ENCODE measurements around the gene SLC13A5. TPM values are rescaled to one million over a fixed set of nuclear protein-coding genes. Genes with fewer than 3 reads are reported as not detected.
"Not testable (repeated sequence)": the region's sequence is repeated elsewhere in the genome, so short reads cannot be mapped to it uniquely, and the experiment has no call there.

Gene SLC13A5
- total and polyA plus RNA-seq, 10 of the 15 experiments (the other 5 are each of a cell fraction or from before 2014, with no cell fraction given), result 0.23 TPM; not detected in 9

- SMC1A ChIA-PET (ENCODE audit: uncharacterized antibody, unreplicated experiment), result no interaction called here
- TF ChIP-seq EED (IDR thresholded peaks at IDR 0.05; ENCODE audit: low read depth) (no peak), PKNOX1 (IDR thresholded peaks at IDR 0.05) (peak; percentile 62; the same call in 1 of the 2 replicates)
- POLR2A ChIA-PET, result no interaction called here
- Histone ChIP-seq H3K27me3 (replicated peaks in 1 of 2; ENCODE audit: control insufficient read depth in 2 of 2, insufficient read depth in 2 of 2, low read length in 1 of 2) (no peaks in the 10 kb centered on the region), H3K9me3 (replicated peaks; ENCODE audit: control insufficient read depth, insufficient read depth, low read length) (no peaks in the 10 kb centered on the region), H4K20me1 (ENCODE audit: control insufficient read depth, insufficient read depth) (no peaks in the 10 kb centered on the region), H3K79me2 (ENCODE audit: control insufficient read depth, insufficient read depth, low read length) (no peaks in the 10 kb centered on the region), H3K27ac (ENCODE audit: control insufficient read depth, insufficient read depth) (no peak overlapping the region), H3K9ac (ENCODE audit: control insufficient read depth, insufficient read depth, low read length) (no peak overlapping the region), H3K36me3 (ENCODE audit: control insufficient read depth in 2 of 2, insufficient read depth in 2 of 2, low read length in 1 of 2) (no peaks in the 10 kb centered on the region), H3K4me1 (ENCODE audit: control insufficient read depth, insufficient read depth, low read length) (peaks cover 8% of the 10 kb centered on the region), H3K4me3 (no peak overlapping the region), H3K4me2 (ENCODE audit: control insufficient read depth, insufficient read depth) (no peak overlapping the region), H2AFZ (ENCODE audit: control insufficient read depth, low read depth, low read length) (no peak overlapping the region)
- no TSS peak for BruUV-seq (replicated peaks)
- RAD21 ChIA-PET (ENCODE audit: unreplicated experiment), result no interaction called here
- DNase-seq (ENCODE audit: low read depth, low spot score) (no peak), FAIRE-seq (no peak), ATAC-seq (no peak)
- in situ Hi-C loops (cut with MboI), result no loop called here
- intact Hi-C loops (cut with micrococcal nuclease; ENCODE audit: unreplicated experiment), result no loop called here
- CTCF ChIA-PET, result no interaction called here
Measured at GRCh38 chr17:6748617-6749016, 35.4 kb upstream of the SLC13A5 start.

- H3K27ac ChIP-seq (ENCODE audit: control insufficient read depth, insufficient read depth); CTCF ChIA-PET; H4K20me1 ChIP-seq (ENCODE audit: control insufficient read depth, insufficient read depth); RAD21 ChIA-PET (ENCODE audit: unreplicated experiment); H2AFZ ChIP-seq (ENCODE audit: control insufficient read depth, low read depth, low read length); SMC1A ChIA-PET (ENCODE audit: uncharacterized antibody, unreplicated experiment); POLR2A ChIA-PET; H3K79me2 ChIP-seq (ENCODE audit: control insufficient read depth, insufficient read depth, low read length); BruUV-seq (replicated peaks); intact Hi-C loops (cut with micrococcal nuclease; ENCODE audit: unreplicated experiment); H3K27me3 ChIP-seq (replicated peaks in 1 of 2; ENCODE audit: control insufficient read depth in 2 of 2, insufficient read depth in 2 of 2, low read length in 1 of 2); in situ Hi-C loops (cut with MboI); H3K36me3 ChIP-seq (ENCODE audit: control insufficient read depth in 2 of 2, insufficient read depth in 2 of 2, low read length in 1 of 2); DNase-seq (ENCODE audit: low read depth, low spot score); FAIRE-seq; H3K9ac ChIP-seq (ENCODE audit: control insufficient read depth, insufficient read depth, low read length); H3K4me2 ChIP-seq (ENCODE audit: control insufficient read depth, insufficient read depth); H3K4me3 ChIP-seq; H3K4me1 ChIP-seq (ENCODE audit: control insufficient read depth, insufficient read depth, low read length); ATAC-seq; H3K9me3 ChIP-seq (replicated peaks; ENCODE audit: control insufficient read depth, insufficient read depth, low read length): not testable (repeated sequence)
- WGBS (ENCODE audit: insufficient coverage, insufficient replicate concordance, low lambda C conversion rate, missing lambda C conversion rate), result 72% methylated on average over 6 of the region's 6 CpGs
Measured at GRCh38 chr17:6746665-6747064, 33.5 kb upstream of the SLC13A5 start.
